GM12878 (cell line): ENCODE results near the gene TPMT. TPM values are rescaled to one million over a fixed set of nuclear protein-coding genes. Genes with fewer than 3 reads are reported as not detected.
A peak's percentile ranks its signal among the peaks of the same experiment; 100 is the strongest.

Experiments
- ATAC-seq: fragments of 200-7000 bp; cut with Tn5 transposase; 3 replicates; pipeline ENCODE4 v1.9.1; 2020; ENCODE audit warnings: mild to moderate bottlenecking, moderate library complexity
- BruUV-seq: library from RNA; stranded (reverse); fragments of 400-500 nt; replicated peaks from 2 replicates; lab custom pipeline; 2021; lab: Mats Ljungman, UMichigan
- CTCF ChIA-PET: fragments of 300-600 bp; sonication (Branson Sonifier 250); formaldehyde crosslinking; extraction: SDS; loops from one replicate; lab custom pipeline; 2021; ENCODE audit warnings: inconsistent platforms; lab: Yijun Ruan, JAX
- POLR2A ChIA-PET: fragments of 350-600 bp; formaldehyde crosslinking; extraction: SDS; loops from one replicate; lab custom pipeline; 2021; ENCODE audit warnings: inconsistent platforms; lab: Charles Lee
- RAD21 ChIA-PET: fragments of 300-600 bp; sonication (Branson Sonifier 250); formaldehyde crosslinking; loops from one replicate; lab custom pipeline; 2023; ENCODE audit warnings: antibody characterized with exemption; ENCODE audit not compliant: unreplicated experiment; lab: Charles Lee
- SMC1A ChIA-PET: fragments of 300-600 bp; sonication (Branson Sonifier 250); formaldehyde crosslinking; loops from one replicate; lab custom pipeline; 2023; ENCODE audit not compliant: unreplicated experiment, uncharacterized antibody; lab: Charles Lee
- DNase-seq: peaks from one replicate; pipeline ENCODE4 v3.0.0-alpha.2; 2011; ENCODE audit warnings: low read depth, low spot score
- FAIRE-seq: peaks from 3 replicates; lab custom pipeline; 2011; peaks lifted over from hg19 to GRCh38; lab: Jason Lieb, UNC
- H2AFZ ChIP-seq: 2 replicates; pipeline ENCODE4 v1.6.0; 2011; ENCODE audit warnings: low read depth, low read length, control low read depth; ENCODE audit not compliant: control insufficient read depth
- H3K27ac ChIP-seq: 2 replicates; pipeline ENCODE4 v1.5.1; 2011; ENCODE audit warnings: control low read depth; ENCODE audit not compliant: control insufficient read depth, insufficient read depth
- H3K27me3 ChIP-seq, 2 experiments: replicated peaks in 1 of 2; 2 replicates each; pipeline versions ENCODE4 v1.6.0 to v1.6.1; 2011; ENCODE audit warnings: low read length in 1 of 2; ENCODE audit not compliant: control insufficient read depth in 2 of 2, insufficient read depth in 2 of 2
- H3K36me3 ChIP-seq, 2 experiments: 2 replicates each; pipeline ENCODE4 v1.5.1; 2011; ENCODE audit warnings: low read length in 1 of 2; ENCODE audit not compliant: control insufficient read depth in 2 of 2, insufficient read depth in 2 of 2
- H3K4me1 ChIP-seq: 2 replicates; pipeline ENCODE4 v1.6.1; 2011; ENCODE audit warnings: mild to moderate bottlenecking, low read length, moderate library complexity, mixed read lengths; ENCODE audit not compliant: control insufficient read depth, insufficient read depth
- H3K4me2 ChIP-seq: 2 replicates; pipeline ENCODE4 v1.6.0; 2011; ENCODE audit warnings: control low read depth; ENCODE audit not compliant: control insufficient read depth, insufficient read depth
- H3K4me3 ChIP-seq: fragments of 200-600 bp; sonication (generic); 2 replicates; pipeline ENCODE4 v1.5.1; 2016
- H3K79me2 ChIP-seq: 2 replicates; pipeline ENCODE4 v1.6.0; 2011; ENCODE audit warnings: low read length; ENCODE audit not compliant: control insufficient read depth, insufficient read depth
- H3K9ac ChIP-seq: 2 replicates; pipeline ENCODE4 v1.8.0; 2011; ENCODE audit warnings: low read length, control low read depth, mixed read lengths; ENCODE audit not compliant: control insufficient read depth, insufficient read depth
- H3K9me3 ChIP-seq: replicated peaks from 3 replicates; pipeline ENCODE4 v1.5.1; 2011; ENCODE audit warnings: mild to moderate bottlenecking, low read length; ENCODE audit not compliant: control insufficient read depth, insufficient read depth
- H4K20me1 ChIP-seq: 2 replicates; pipeline ENCODE4 v1.6.0; 2011; ENCODE audit not compliant: control insufficient read depth, insufficient read depth
- BACH1 ChIP-seq: fragments of 450-650 bp; IDR thresholded peaks from 2 replicates; pipeline ENCODE4 v1.6.1; 2017; ENCODE audit warnings: mild to moderate bottlenecking, borderline replicate concordance
- BMI1 ChIP-seq: fragments of 450-650 bp; IDR thresholded peaks from 2 replicates; pipeline ENCODE4 v1.6.1; 2016; ENCODE audit warnings: mild to moderate bottlenecking, moderate library complexity, borderline replicate concordance
- CHD1 ChIP-seq: IDR thresholded peaks from 2 replicates; pipeline ENCODE4 v1.6.1; 2012; ENCODE audit warnings: low read depth, low read length, improper control_type of control experiment
- EP300 ChIP-seq, 2 experiments: fragments of 150-350 bp in 1 of 2; IDR thresholded peaks; 2 replicates each; pipeline ENCODE4 v1.6.1; 2011 to 2012; ENCODE audit warnings: low read depth in 2 of 2, low read length in 2 of 2, borderline replicate concordance in 1 of 2, improper control_type of control experiment in 1 of 2, inconsistent platforms in 1 of 2; ENCODE audit not compliant: control insufficient read depth in 1 of 2
- GATAD2B ChIP-seq: fragments of 450-650 bp; conservative IDR thresholded peaks from 2 replicates; pipeline ENCODE4 v1.6.1; 2017; ENCODE audit warnings: low read depth, mild to moderate bottlenecking, moderate library complexity
- MTA3 ChIP-seq: IDR thresholded peaks from 2 replicates; pipeline ENCODE4 v1.6.1; 2012; ENCODE audit warnings: low read length, inconsistent platforms, borderline replicate concordance
- RAD51 ChIP-seq: fragments of 450-650 bp; IDR thresholded peaks from 2 replicates; pipeline ENCODE4 v1.6.1; 2016; ENCODE audit warnings: moderate library complexity, mild to moderate bottlenecking, inconsistent platforms
- SMAD1 ChIP-seq: fragments of 450-650 bp; IDR thresholded peaks from 2 replicates; pipeline ENCODE4 v1.6.1; 2018; ENCODE audit warnings: mild to moderate bottlenecking, low read depth; ENCODE audit not compliant: partially characterized antibody
- ZNF274 ChIP-seq: IDR thresholded peaks from one replicate; pipeline ENCODE4 v1.8.0; 2011; ENCODE audit not compliant: insufficient read length, insufficient read depth
- in situ Hi-C: fragments of 300-500 bp; cut with MboI; formaldehyde crosslinking; loops from 9 replicates; pipeline ENCODE4 v1.14.3; 2018; ENCODE audit warnings: mixed read lengths
- intact Hi-C: fragments of 100-400 bp; cut with micrococcal nuclease; formaldehyde crosslinking; loops from one replicate; pipeline ENCODE4 v1.14.2; 2022; ENCODE audit not compliant: unreplicated experiment
- polyA plus RNA-seq, 11 experiments: library from polyadenylated mRNA; depleted of rRNA in 4 of 11; unstranded in 6 of 11; stranded (reverse) in 5 of 11; fragments of >200 nt; fragmentation: Nextera tagmentation in 4 of 11; fragmentation: Illumina TruSeq in 1 of 11; extraction: Ambion mirVana in 4 of 11; extraction: Trizol in 1 of 11; gene quantifications; 1 replicate in 1 of 11; 2 replicates in 10 of 11; pipeline versions ENCODE4 v1.2.1 to v1.2.3, GENCODE V29; 2011 to 2016; ENCODE audit warnings: inconsistent platforms in 2 of 11, missing spikeins in 2 of 11, low read depth in 1 of 11
- total RNA-seq, 4 experiments: library from RNA; depleted of rRNA in 3 of 4; stranded (reverse); fragments of >200 nt in 3 of 4; fragmentation: Illumina TruSeq in 1 of 4; extraction: Trizol in 1 of 4; gene quantifications; 2 replicates each; pipeline versions ENCODE4 v1.2.1 to v1.2.3, GENCODE V29; 2013 to 2021
- TF ChIP-seq, protein P1 (sequence below): fragments of 450-650 bp; IDR thresholded peaks from 2 replicates; pipeline ENCODE4 v1.6.1; 2014; ENCODE audit warnings: mild to moderate bottlenecking
- TF ChIP-seq, protein P2 (sequence below): fragments of 450-650 bp; formaldehyde crosslinking; IDR thresholded peaks from 2 replicates; pipeline ENCODE4 v1.4.0; 2020; ENCODE audit warnings: mild to moderate bottlenecking, moderate library complexity
- TF ChIP-seq, protein P3 (sequence below): fragments of 450-650 bp; formaldehyde crosslinking; IDR thresholded peaks from 2 replicates; pipeline ENCODE4 v1.4.0; 2022; ENCODE audit warnings: mild to moderate bottlenecking, moderate library complexity

TPMT gene
- total and polyA plus RNA-seq, 10 of the 15 experiments (the other 5 are each of a cell fraction or from before 2014, with no cell fraction given): 7.9 to 18.2 (median 16.3) TPM

DNA sequence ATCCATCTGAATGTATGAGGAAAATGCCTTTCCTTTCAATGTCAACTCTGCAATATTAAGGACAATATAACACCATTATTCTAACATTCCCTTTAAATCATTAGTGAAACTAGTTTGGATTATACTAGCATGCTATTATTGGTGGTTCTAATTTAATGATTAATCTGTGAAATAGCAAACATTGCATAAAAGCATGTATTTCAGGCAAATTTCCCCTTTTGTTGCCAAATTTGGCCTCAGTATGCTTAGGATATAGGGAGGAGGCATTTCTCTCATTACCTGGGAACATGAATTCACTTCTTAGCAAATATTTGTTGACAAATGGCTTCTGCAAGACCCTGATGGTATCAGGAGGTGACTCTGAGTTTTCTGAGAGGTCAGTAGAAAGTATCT lies 1.6 kb downstream of the TPMT start:
- ATAC-seq: no peak
- peak overlapping the region; percentile 85 for H3K4me3 ChIP-seq

More for the DNA sequence above, 1.6 kb downstream of the TPMT start:
- no peak overlapping the region; the same call in 1 of the 2 replicates for H2AFZ ChIP-seq
- peaks cover 9% of the 10 kb centered on the region for H3K4me1 ChIP-seq
- H3K27me3 ChIP-seq: no peaks in the 10 kb centered on the region
- peaks cover 6% of the 10 kb centered on the region for H3K79me2 ChIP-seq
- no peaks in the 10 kb centered on the region; a peak in 1 of 4 replicates for H3K36me3 ChIP-seq
- no peaks in the 10 kb centered on the region for H4K20me1 ChIP-seq
- ChIA-PET RAD21 (interaction anchor here (0.9 kb wide), 1 partner anchor 8 kb away, joined by 3 read pairs; no protein-coding TSS in a partner anchor), SMC1A (interaction anchor here (1.0 kb wide), 2 partner anchors 105 to 288 kb away, joined by 3 read pairs; no protein-coding TSS in a partner anchor), CTCF (interaction anchor here (0.6 kb wide), 1 partner anchor 65 kb away, joined by 3 read pairs; no protein-coding TSS in a partner anchor), POLR2A (no interaction called here)
- H3K9ac ChIP-seq: no peak overlapping the region
- in situ Hi-C loops: loop anchor here (5.0 kb wide), 1 partner anchor 451 kb away; no protein-coding TSS in a partner anchor
- FAIRE-seq (no peak), DNase-seq (no peak)
- intact Hi-C loops: loop anchor here (10.0 kb wide), 1 partner anchor 449 kb away; the partner anchor contains the start of gene NUP153
- no TSS peak for BruUV-seq
- TF ChIP-seq, protein P1, sequence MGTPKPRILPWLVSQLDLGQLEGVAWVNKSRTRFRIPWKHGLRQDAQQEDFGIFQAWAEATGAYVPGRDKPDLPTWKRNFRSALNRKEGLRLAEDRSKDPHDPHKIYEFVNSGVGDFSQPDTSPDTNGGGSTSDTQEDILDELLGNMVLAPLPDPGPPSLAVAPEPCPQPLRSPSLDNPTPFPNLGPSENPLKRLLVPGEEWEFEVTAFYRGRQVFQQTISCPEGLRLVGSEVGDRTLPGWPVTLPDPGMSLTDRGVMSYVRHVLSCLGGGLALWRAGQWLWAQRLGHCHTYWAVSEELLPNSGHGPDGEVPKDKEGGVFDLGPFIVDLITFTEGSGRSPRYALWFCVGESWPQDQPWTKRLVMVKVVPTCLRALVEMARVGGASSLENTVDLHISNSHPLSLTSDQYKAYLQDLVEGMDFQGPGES: no peak
- TF ChIP-seq MTA3: no peak
- no peak for TF ChIP-seq RAD51
- TF ChIP-seq BMI1: no peak
- TF ChIP-seq, protein P2, sequence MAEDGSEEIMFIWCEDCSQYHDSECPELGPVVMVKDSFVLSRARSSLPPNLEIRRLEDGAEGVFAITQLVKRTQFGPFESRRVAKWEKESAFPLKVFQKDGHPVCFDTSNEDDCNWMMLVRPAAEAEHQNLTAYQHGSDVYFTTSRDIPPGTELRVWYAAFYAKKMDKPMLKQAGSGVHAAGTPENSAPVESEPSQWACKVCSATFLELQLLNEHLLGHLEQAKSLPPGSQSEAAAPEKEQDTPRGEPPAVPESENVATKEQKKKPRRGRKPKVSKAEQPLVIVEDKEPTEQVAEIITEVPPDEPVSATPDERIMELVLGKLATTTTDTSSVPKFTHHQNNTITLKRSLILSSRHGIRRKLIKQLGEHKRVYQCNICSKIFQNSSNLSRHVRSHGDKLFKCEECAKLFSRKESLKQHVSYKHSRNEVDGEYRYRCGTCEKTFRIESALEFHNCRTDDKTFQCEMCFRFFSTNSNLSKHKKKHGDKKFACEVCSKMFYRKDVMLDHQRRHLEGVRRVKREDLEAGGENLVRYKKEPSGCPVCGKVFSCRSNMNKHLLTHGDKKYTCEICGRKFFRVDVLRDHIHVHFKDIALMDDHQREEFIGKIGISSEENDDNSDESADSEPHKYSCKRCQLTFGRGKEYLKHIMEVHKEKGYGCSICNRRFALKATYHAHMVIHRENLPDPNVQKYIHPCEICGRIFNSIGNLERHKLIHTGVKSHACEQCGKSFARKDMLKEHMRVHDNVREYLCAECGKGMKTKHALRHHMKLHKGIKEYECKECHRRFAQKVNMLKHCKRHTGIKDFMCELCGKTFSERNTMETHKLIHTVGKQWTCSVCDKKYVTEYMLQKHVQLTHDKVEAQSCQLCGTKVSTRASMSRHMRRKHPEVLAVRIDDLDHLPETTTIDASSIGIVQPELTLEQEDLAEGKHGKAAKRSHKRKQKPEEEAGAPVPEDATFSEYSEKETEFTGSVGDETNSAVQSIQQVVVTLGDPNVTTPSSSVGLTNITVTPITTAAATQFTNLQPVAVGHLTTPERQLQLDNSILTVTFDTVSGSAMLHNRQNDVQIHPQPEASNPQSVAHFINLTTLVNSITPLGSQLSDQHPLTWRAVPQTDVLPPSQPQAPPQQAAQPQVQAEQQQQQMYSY (CRISPR knock-in tag): no peak
- TF ChIP-seq, protein P3, sequence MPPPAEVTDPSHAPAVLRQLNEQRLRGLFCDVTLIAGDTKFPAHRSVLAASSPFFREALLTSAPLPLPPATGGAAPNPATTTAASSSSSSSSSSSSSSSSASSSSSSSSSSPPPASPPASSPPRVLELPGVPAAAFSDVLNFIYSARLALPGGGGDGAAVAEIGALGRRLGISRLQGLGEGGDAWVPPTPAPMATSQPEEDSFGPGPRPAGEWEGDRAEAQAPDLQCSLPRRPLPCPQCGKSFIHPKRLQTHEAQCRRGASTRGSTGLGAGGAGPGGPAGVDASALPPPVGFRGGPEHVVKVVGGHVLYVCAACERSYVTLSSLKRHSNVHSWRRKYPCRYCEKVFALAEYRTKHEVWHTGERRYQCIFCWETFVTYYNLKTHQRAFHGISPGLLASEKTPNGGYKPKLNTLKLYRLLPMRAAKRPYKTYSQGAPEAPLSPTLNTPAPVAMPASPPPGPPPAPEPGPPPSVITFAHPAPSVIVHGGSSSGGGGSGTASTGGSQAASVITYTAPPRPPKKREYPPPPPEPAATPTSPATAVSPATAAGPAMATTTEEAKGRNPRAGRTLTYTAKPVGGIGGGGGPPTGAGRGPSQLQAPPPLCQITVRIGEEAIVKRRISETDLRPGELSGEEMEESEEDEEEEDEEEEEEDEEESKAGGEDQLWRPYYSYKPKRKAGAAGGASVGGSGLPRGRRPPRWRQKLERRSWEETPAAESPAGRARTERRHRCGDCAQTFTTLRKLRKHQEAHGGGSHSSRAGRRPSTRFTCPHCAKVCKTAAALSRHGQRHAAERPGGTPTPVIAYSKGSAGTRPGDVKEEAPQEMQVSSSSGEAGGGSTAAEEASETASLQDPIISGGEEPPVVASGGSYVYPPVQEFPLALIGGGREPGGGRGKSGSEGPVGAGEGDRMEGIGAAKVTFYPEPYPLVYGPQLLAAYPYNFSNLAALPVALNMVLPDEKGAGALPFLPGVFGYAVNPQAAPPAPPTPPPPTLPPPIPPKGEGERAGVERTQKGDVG (CRISPR knock-in tag): no peak
- TF ChIP-seq CHD1: no peak
- TF ChIP-seq SMAD1: no peak
- TF ChIP-seq EP300 (IDR thresholded peaks at IDR 0.05; ENCODE audit: borderline replicate concordance in 1 of 2, control insufficient read depth in 1 of 2, low read depth in 2 of 2, low read length in 2 of 2): no peak
- TF ChIP-seq BACH1: no peak
- no peak for TF ChIP-seq GATAD2B
- no peak for TF ChIP-seq ZNF274
- H3K9me3 ChIP-seq: no peaks in the 10 kb centered on the region
- peak overlapping the region; percentile 9 for H3K4me2 ChIP-seq
- peak overlapping the region; percentile 18; the same call in 1 of the 2 replicates for H3K27ac ChIP-seq
